NCI-H748 treated with DMSO at 0.1 percent for 48 hours (cell line): ENCODE data around the gene CHCHD2.
"Not testable (repeated sequence)": the region's sequence is repeated elsewhere in the genome, so short reads cannot be mapped to it uniquely, and the experiment has no call there.

Experiments
- DNase-seq: peaks from one replicate; lab custom pipeline; 2025; lab: John Stamatoyannopoulos, UW

Gene CHCHD2

DNA sequence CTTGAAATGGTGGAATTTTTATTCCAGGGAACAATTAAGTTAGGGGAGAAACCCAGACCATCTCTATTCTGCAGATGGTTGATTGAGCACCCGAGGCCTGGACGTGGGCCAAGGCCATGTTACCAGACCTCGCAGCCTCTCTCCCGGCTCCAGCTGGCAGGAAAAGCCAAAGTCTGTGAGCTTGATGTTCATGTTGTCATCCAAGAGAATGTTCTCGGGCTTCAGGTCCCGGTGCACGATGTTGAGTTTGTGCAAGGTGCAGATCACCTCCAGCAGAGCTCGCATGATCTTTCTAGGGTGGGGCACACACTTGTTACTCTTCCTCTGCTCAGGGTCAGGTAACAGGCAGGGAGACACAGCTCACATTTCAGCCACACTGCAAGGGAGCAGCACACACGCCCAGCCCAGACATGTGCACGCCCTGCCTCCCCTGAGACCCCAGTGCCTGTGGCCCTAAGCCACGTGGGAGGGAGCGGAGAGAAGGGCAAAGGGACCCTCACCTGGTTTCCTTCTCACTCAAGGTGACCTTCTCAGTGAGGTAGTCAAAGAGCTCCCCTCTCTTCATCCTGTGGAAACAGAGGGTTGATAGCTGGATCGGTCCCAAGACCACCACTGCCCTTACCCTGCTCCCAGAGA, 23.0 kb downstream of the CHCHD2 start:
- DNase-seq, result no peak

DNA sequence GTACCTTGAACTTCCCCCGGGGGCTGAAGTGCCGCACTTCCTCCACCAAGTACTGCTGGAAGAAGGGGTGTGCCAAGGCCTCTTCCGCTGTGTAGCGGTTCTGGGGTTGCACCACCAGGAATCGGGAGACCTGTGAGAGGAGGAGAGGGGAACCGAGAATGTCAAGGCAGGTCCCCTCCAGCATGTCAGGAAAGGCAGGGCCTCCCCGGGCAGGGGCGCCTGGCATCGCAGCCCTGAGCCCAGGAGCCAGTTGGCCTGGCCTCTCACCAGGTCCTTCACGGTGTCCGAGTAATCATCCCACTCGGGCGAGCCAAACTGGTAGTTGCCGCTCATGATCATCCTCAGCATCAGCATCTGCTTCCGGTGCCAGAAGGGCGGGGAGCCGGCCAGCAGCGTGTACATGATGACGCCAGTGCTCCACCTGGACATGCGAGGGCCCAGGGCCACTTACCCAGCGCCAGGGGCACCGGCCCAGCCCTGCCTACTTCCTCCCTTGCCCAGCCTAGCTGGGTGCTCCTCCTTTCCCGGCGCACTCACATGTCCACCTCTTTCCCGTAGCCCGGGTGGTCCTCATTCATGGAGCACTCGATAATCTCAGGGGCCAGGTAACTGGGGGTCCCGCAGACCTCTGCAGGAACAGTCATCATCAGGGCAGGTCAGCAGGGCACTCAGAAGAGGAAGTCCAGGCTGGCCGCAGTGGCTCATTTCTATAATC, 24.5 kb downstream of the CHCHD2 start:
- DNase-seq, result no peak

DNA sequence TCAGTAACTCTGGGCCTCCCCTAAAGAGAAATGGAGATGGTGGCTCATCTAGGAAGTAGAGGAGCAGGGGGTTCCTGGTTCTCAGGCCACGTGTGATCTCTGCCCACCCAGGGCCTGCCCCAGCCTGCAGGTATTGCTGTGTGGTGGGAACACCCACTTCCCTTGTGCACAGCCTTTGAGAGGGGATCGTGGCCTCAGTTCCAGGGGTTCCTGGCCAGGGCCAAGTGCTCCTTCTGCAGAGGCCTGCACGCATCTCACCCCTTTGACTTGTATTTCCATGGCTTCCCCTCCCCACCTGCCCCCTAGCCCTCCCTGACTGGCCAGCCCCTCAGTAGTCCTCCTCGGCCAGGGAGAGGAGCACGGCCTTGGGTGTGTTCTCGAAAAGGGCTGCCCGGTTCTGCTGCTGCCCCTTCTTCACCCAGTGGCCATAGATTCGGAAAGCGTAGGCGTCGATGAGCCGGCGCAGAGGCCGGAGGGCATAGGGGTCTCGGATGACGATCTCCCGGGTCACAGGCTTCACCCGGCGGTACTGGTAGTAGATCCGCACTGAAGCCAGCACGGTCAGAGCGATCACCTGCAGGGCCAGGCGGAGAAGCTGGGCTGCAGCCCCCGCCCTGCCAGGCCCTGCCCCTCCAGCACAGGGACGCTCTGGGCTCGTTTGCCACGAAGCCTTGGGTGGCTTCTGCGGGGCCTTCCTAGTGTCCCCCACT, 25.4 kb downstream of the CHCHD2 start:
- not testable (repeated sequence) for DNase-seq

DNA sequence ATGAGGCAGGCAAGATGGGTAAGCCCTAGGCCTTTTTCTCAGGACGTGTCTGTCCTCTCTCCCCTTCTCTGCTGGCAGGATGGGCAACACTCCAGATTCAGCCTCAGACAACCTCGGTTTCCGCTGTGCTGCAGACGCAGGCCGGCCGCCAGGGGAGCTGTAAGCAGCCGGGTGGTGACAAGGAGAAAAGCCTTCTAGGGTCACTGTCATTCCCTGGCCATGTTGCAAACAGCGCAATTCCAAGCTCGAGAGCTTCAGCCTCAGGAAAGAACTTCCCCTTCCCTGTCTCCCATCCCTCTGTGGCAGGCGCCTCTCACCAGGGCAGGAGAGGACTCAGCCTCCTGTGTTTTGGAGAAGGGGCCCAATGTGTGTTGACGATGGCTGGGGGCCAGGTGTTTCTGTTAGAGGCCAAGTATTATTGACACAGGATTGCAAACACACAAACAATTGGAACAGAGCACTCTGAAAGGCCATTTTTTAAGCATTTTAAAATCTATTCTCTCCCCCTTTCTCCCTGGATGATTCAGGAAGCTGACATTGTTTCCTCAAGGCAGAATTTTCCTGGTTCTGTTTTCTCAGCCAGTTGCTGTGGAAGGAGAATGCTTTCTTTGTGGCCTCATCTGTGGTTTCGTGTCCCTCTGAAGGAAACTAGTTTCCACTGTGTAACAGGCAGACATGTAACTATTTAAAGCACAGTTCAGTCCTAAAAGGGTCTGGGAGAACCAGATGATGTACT, 26.7 kb downstream of the CHCHD2 start:
- peak; percentile 41 for DNase-seq

DNA sequence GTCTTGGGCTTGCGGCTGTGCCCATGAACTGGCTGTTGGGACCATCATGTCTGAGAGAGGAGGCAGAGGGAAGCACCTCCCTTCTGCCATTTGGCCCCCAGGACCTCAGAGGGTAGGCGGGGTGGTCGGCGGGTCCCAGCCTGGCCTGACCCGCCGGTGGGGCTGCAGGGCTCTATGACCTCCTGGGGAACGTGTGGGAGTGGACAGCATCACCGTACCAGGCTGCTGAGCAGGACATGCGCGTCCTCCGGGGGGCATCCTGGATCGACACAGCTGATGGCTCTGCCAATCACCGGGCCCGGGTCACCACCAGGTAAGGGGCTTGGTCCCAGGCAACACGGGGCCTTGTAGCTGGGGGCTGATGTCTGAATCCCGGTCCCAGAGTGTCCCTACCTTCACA, 28.1 kb downstream of the CHCHD2 start:
- DNase-seq, result no peak

DNA sequence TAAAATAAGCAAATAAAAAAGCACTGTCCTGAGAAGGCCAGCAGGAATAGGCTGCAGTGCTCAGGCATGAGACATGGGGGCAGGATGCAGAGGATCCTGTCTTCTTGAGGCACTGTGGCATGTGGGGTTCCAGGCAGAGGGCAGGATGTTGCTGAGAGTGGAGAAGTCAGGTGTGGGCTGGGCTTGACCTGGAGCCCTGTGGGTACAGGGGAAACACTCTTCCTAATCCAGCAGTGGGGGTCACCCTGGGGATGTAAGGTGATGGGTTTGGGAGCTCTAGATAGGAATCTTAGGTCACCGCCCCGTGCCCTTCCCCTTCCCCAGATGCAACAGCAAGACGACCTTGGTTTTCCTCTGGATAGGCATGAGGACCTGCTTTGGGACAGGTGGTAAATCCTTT, 28.6 kb downstream of the CHCHD2 start:
- DNase-seq, result no peak

DNA sequence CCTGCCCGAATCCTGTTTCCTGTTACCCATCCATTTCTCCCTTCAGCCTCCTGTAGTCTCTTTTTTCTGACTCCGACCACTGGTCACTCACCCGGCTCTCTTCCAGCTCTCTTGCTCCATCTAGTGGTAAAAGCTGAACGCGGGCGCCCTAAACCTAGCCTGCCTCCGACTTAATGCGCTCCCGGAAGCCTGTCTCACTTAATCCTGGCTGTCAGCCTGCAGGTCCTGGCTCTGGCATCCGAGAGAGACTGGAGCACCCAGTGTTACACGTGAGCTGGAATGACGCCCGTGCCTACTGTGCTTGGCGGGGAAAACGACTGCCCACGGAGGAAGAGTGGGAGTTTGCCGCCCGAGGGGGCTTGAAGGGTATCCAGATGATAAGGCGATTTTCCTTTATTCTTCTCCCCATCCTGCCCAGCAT, 31.9 kb downstream of the CHCHD2 start:
- DNase-seq, result peak; percentile 55

DNA sequence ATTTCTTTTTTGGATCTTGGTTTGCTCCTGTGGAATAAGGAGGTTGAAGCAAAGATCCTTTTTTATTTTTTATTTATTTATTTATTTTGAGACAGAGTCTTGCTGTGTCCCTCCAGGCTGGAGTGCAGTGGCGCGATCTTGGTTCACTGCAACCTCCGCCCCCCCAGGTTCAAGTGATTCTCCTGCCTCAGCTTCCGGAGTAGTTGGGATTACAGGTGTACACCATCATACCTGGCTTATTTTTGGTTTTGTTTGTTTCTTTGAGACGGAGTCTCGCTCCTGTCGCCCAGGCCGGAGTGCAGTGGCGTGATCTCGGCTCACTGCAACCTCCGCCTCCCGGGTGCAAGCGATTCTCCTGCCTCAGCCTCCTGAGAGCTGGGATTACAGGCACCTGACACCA, 39.9 kb downstream of the CHCHD2 start:
- not testable (repeated sequence) for DNase-seq

DNA sequence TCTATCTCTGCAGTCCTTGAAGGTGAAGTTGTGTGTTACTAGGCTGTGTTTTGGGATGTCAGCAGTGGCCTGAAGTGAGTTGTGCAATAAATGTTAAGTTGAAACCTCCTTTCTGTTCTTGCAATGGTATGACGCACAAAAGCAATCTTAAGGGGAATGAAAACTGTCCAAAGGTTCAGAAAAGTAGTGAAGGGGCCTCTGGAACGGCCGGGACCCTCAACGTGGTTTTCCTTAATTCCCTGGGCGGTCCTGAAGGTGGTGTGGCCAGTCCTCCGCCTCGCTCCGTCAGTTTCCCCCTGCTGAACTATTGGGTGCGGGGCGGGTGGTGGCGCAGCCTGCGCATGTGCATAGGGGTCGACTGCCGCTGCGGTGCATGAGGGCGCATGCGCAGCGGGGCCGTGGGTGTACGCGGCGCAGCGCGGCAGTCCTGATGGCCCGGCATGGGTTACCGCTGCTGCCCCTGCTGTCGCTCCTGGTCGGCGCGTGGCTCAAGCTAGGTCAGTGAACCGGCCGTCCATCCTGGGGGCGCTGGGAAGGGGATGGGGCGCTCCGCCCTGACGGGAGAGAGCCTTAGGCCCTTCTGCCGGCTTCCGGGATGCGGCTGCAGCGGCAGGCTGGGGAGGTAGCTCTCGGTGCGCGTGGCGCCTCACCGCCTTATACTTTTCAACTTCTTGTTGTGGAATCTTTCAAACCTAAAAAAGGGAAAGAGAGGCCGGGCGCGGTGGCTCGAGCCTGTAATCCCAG, 42.2 kb downstream of the CHCHD2 start, which contains the start of gene SUMF2:
Gene SUMF2 (plus strand): TSS at position 405 of the 744 bp plus-strand sequence. CDS start 26 bp downstream, at position 431.
- peak; percentile 72 for DNase-seq

DNA sequence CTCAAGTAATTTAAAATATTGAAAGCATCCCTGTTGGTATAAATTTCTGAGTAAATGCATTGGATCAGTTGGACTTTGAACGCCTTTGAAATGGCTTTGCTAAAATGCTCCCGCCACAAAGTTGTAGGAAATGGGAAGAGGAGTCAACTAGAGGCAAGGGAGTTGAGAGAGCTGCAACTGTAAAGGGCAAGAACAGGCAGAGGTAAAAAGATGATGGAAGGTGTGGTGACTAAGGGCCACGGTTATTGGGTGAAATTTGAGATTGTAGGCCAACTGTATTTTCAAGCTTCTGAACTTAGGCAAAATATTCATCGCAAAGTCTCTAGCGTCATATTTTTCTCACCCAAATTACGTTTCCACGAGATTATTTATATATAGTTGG, 42.8 kb downstream of the CHCHD2 start:
- DNase-seq, result no peak

DNA sequence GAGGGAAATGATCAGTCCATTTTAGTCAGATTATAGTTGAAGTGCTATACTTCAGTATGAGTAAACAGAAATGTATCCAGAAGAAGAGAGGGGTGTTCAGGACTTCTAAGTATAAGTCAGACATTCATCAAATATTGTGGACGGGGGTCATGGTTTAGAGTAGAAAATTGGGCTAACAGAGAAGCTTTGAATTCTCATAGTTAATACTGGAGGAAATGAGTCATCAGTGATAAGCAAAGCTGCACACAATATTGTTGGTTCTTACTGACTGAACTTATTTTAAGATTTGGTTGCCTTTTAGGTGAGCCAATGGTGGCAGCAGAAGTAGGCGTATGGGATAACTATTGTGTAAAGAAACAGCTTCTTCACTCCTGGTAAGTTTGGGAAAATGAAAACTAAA, 43.9 kb downstream of the CHCHD2 start:
- DNase-seq, result no peak

DNA sequence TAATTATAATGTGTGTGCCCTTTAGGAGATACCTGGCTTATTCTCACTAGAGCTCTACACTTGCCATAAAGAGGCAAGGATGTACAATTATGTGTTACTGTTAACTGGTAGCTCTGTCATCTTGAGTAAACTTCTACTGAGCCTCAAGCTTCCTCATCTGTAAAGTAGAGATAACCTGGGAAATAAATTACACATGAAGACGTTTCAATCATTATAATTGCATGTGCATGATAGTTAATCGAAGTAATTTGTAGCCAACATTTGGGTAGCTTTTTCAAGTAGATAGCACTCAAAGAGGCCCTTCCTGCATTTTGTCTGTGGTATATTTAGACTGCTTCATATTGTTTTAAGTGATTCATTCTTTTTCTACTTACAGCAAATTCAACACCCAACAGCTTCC, 52.3 kb downstream of the CHCHD2 start:
- DNase-seq, result no peak

DNA sequence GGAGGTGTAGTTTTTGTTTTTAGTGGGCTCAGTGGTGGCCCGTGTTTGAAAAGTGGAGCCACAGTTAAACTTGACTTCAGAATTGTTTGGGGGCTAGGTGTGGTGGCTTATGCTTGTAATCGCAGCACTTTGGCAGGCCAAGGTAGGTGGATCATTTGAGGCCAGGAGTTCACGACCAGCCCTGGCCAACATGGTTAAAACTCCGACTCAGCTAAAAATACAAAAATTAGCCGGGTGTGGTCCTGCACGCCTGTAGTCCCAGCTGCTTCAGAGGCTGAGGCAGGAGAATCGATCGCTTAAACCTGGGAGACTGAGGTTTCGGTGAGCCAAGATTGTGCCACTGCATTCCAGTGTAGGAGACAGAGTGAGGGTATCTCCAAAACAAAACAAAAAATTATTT, 52.9 kb downstream of the CHCHD2 start:
- DNase-seq, result no peak
